Stomach (tissue), 9 donors: Measurements from ENCODE around the gene BAIAP2L1. TPM values are rescaled to one million over a fixed set of nuclear protein-coding genes. Genes with fewer than 3 reads are reported as not detected.
"Not testable (repeated sequence)": the region's sequence is repeated elsewhere in the genome, so short reads cannot be mapped to it uniquely, and the experiment has no call there.

Experiments used
- DNase-seq, 2 donors: peaks; one replicate each; pipeline versions ENCODE4 v3.0.0 to v3.0.0-alpha.2; 2013 to 2019
- H3K27ac ChIP-seq, 5 donors: fragments of 200-600 bp in 4 of 5; sonication (generic) in 4 of 5; one replicate each; pipeline ENCODE4 v1.5.1; 2013 to 2019; ENCODE audit warnings: mild to moderate bottlenecking in 1 of 5, moderate library complexity in 1 of 5
- H3K27me3 ChIP-seq, 3 donors: fragments of 200-600 bp; sonication (generic); one replicate each; pipeline ENCODE4 v1.5.1; 2017 to 2019; ENCODE audit warnings: mixed run types in 1 of 3
- H3K36me3 ChIP-seq, 4 donors: fragments of 200-600 bp; sonication (generic); 1 replicate in 3 of 4; 2 replicates in 1 of 4; pipeline ENCODE4 v1.5.1; 2016 to 2019
- H3K4me1 ChIP-seq, 4 donors: fragments of 200-600 bp; sonication (generic); one replicate each; pipeline ENCODE4 v1.5.1; 2016 to 2019
- H3K4me3 ChIP-seq, 4 donors: fragments of 200-600 bp; sonication (generic) in 3 of 4; one replicate each; pipeline ENCODE4 v1.5.1; 2016 to 2019; ENCODE audit warnings: mild to moderate bottlenecking in 1 of 4
- H3K9me3 ChIP-seq, 4 donors: fragments of 200-600 bp; sonication (generic); one replicate each; pipeline ENCODE4 v1.5.1; 2016 to 2019
- EP300 ChIP-seq: sonication (generic); formaldehyde crosslinking; IDR thresholded peaks from one replicate; pipeline ENCODE4 v1.6.1; 2017; ENCODE audit warnings: antibody characterized with exemption
- POLR2A ChIP-seq, 4 donors: fragments of 450-650 bp; IDR thresholded peaks; one replicate each; pipeline ENCODE4 v1.6.1; 2016; ENCODE audit warnings: antibody characterized with exemption in 4 of 4, control low read depth in 2 of 4, mild to moderate bottlenecking in 1 of 4, moderate library complexity in 1 of 4
- POLR2AphosphoS5 ChIP-seq, 3 donors: sonication (generic); formaldehyde crosslinking; IDR thresholded peaks; one replicate each; pipeline ENCODE4 v1.6.1; 2016; ENCODE audit warnings: antibody characterized with exemption in 3 of 3
- WGBS, 5 donors: extraction: QIAGEN DNeasy Blood & Tissue Kit in 3 of 5; methylation state at CpG; one replicate each; pipeline versions ENCODE4 v1.1.5 to v1.1.7; 2013 to 2018; 5-methylcytosine and 5-hydroxymethylcytosine counted together
- intact Hi-C: fragments of 100-400 bp; cut with DNase I; formaldehyde crosslinking; loops from one replicate; pipeline ENCODE4 v1.15.1; 2023; ENCODE audit warnings: low total_unique reads
- polyA plus RNA-seq, 3 donors: library from polyadenylated mRNA; stranded (reverse); fragments of 200-250 nt; gene quantifications; one replicate each; pipeline ENCODE4 v1.2.3, GENCODE V29; 2013
- total RNA-seq, 5 donors: library from RNA; depleted of rRNA; stranded (reverse); fragments of >200 nt; gene quantifications; one replicate each; pipeline versions ENCODE4 v1.1.0 to v1.2.3, GENCODE V29; 2014 to 2016
- TF ChIP-seq, protein P1 (sequence below), 7 experiments: fragments of 450-650 bp in 4 of 7; fragments of 200-600 bp in 3 of 7; sonication (generic) in 3 of 7; IDR thresholded peaks; one replicate each; pipeline ENCODE4 v1.5.1; 2016 to 2019; ENCODE audit warnings: antibody characterized with exemption in 7 of 7, control low read depth in 2 of 7, mild to moderate bottlenecking in 1 of 7
- donor health status: healthy with polysubstance abuse.
- donor health status: Bipolar disorder and iron deficiency.
- donor health status: healthy.

BAIAP2L1 gene
- total and polyA plus RNA-seq, 8 donors: 20.6 to 78.2 (median 50.0) TPM

DNA sequence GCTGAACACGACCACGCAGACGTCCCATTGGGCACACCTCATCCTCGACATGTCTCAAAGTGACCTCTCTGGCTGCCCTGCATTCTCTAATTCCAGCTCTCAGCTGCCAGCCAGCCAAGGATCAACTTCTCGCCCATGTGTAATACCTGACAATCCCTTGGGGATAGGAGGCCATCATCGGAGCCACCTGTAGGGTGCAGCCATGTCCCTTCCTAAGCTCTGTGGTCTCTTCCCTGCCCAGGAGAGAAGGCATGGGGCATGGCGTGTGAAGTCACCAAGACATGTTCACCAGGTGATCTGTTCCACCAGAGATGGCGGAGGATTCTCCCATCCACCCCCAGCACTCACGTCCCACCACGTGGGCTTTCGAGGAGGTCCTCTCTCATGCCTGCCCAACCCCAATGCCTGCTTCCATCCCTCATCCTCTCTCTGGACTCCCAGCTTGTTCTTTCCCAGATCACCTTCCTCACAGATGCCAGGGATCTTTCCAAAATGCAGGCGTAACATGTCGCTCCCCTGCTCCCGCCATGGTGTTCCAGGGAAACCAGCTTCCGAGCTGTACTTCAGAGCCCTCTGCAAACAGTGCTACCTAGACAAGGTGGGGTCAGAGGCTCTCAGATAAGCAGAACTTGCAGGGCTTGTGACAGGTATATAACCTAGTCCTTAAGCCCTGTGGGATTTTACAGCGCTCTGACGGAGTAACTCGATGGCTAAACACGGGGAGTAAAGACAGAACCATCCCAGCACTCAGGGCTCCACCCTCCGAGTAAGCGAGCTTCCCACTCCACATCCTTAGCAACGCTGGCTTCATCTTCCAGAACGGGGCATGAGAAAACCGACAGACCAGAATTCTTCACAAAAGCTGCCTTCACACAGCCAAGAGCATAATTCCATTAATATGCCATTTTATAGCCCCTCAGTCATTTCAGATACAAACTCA, 78.3 kb downstream of the BAIAP2L1 start:
- peak overlapping the region in 3 of 5 donors; percentile 2 to 19 (median 14) for H3K27ac ChIP-seq
- peaks cover 0 to 29% (median 28%) of the 10 kb centered on the region in 4 donors for H3K4me1 ChIP-seq
- H3K4me3 ChIP-seq: no peak overlapping the region
- H3K9me3 ChIP-seq: no peaks in the 10 kb centered on the region
- peaks cover 0 to 12% (median 2%) of the 10 kb centered on the region in 4 donors for H3K36me3 ChIP-seq
- 47 to 67% (median 56%) methylated on average over 23 to 24 of the region's 24 CpGs for WGBS, 5 donors
- intact Hi-C loops: no loop called here
- TF ChIP-seq, protein P1, sequence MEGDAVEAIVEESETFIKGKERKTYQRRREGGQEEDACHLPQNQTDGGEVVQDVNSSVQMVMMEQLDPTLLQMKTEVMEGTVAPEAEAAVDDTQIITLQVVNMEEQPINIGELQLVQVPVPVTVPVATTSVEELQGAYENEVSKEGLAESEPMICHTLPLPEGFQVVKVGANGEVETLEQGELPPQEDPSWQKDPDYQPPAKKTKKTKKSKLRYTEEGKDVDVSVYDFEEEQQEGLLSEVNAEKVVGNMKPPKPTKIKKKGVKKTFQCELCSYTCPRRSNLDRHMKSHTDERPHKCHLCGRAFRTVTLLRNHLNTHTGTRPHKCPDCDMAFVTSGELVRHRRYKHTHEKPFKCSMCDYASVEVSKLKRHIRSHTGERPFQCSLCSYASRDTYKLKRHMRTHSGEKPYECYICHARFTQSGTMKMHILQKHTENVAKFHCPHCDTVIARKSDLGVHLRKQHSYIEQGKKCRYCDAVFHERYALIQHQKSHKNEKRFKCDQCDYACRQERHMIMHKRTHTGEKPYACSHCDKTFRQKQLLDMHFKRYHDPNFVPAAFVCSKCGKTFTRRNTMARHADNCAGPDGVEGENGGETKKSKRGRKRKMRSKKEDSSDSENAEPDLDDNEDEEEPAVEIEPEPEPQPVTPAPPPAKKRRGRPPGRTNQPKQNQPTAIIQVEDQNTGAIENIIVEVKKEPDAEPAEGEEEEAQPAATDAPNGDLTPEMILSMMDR (IDR thresholded peaks at IDR 0.05): peak in 1 of 7 experiments; percentile 4
- TF ChIP-seq EP300: no peak
- peaks cover 0 to 14% (median 0%) of the 10 kb centered on the region in 3 donors for H3K27me3 ChIP-seq
- DNase-seq: peak in 1 of 2 donors; percentile 66

DNA sequence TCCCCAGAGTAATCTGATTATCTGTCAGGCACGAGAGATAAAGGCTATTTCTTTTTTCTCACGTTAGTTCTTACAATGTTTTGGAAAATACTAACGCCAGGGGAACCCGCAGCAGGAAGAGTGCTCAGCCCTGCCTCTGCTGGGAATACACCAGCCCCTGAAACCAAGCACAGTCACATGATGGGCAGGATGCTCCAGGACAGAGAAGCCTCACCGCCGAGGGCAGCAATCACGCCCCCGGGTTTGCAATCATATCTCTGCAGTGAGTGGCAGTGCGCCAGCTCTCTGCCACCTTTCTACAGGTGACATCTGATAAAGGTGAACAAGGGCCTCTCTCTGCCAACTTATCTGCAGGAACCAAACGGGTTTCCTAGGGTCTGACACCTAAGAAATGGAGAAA, 79.6 kb downstream of the BAIAP2L1 start:
- intact Hi-C loops: no loop called here
- TF ChIP-seq, protein P1 (IDR thresholded peaks at IDR 0.05): no peak
- TF ChIP-seq POLR2AphosphoS5 (IDR thresholded peaks at IDR 0.05): no peak
- TF ChIP-seq POLR2A (IDR thresholded peaks at IDR 0.05): no peak
- no peak for TF ChIP-seq EP300
- Histone ChIP-seq H3K4me1 (peaks cover 0 to 29% (median 28%) of the 10 kb centered on the region in 4 donors), H3K9me3 (no peaks in the 10 kb centered on the region), H3K4me3 (no peak overlapping the region), H3K36me3 (peaks cover 0 to 25% (median 10%) of the 10 kb centered on the region in 4 donors), H3K27me3 (peaks cover 0 to 14% (median 0%) of the 10 kb centered on the region in 3 donors), H3K27ac (no peak overlapping the region)
- DNase-seq: peak; percentile 31 to 60
- 28 to 51% (median 38%) methylated on average over 9 to 10 of the region's 10 CpGs for WGBS, 5 donors

DNA sequence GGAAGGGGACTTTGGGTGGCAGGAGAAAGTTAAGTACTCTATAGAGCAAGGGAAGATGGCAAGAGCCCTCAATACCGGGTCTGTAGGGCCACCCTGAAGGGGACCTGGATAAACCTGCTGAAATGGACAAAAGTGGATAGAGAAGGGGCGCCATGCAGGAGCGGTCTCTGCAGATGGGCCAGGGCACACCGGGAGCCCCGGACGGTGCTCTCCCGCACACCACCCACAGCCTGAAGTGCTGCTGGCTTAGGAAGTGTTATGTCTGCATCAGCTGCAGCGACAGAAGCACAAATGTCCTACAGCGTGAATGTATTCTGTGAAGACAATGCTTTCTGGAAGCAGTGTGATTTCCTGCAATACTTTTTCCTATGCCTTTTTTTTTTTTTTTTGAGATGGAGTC, 81.7 kb downstream of the BAIAP2L1 start:
- Histone ChIP-seq H3K9me3 (no peaks in the 10 kb centered on the region), H3K4me1 (peaks cover 0 to 33% (median 28%) of the 10 kb centered on the region in 4 donors), H3K36me3 (peaks cover 8 to 45% (median 24%) of the 10 kb centered on the region in 4 donors), H3K4me3 (no peak overlapping the region), H3K27me3 (peaks cover 0 to 14% (median 0%) of the 10 kb centered on the region in 3 donors), H3K27ac (no peak overlapping the region)
- intact Hi-C loops: no loop called here
- TF ChIP-seq POLR2A (IDR thresholded peaks at IDR 0.05): no peak
- no peak for TF ChIP-seq POLR2AphosphoS5 (IDR thresholded peaks at IDR 0.05)
- TF ChIP-seq, protein P1 (IDR thresholded peaks at IDR 0.05): no peak
- TF ChIP-seq EP300: no peak
- no peak for DNase-seq
- WGBS, 5 donors: 83 to 93% (median 92%) methylated on average over 9 of the region's 9 CpGs

DNA sequence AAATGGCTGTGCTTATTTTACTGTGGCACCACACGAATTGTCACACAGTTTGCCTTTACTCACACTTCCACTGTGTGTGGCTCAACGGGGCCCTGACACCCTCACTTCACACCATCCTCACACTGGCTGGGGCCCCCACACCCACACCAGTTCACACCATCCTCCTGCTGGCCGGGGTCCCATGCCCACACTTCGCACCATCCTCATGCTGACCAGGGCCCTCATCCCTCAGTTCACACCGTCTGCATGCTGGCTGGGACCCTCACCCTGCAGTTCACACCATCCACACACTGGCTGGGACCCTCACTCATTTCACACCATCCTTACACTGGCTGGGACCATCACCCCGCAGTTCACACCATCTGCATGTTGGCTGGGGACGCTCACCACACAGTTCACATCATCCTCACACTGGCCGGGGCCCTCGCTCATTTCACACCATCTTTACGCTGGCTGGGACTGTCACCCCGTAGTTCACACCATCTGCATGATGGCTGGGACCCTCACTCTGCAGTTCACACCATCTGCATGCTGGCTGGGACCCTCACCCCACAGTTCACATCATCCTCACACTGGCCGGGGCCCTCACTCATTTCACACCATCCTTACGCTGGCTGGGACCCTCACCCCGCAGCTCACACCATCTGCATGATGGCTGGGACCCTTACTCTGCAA, 83.4 kb downstream of the BAIAP2L1 start:
- Histone ChIP-seq H3K36me3 (peaks cover 14 to 59% (median 30%) of the 10 kb centered on the region in 4 donors), H3K9me3 (no peaks in the 10 kb centered on the region), H3K4me1 (peaks cover 0 to 18% (median 13%) of the 10 kb centered on the region in 4 donors), H3K27me3 (peaks cover 0 to 13% (median 0%) of the 10 kb centered on the region in 3 donors), H3K4me3 (no peak overlapping the region), H3K27ac (no peak overlapping the region)
- 94 to 97% (median 95%) methylated on average over 14 of the region's 14 CpGs for whole genome bisulfite sequencing, 5 donors
- intact Hi-C loops: no loop called here
- DNase-seq: no peak
- TF ChIP-seq, protein P1 (IDR thresholded peaks at IDR 0.05): no peak
- no peak for TF ChIP-seq POLR2A (IDR thresholded peaks at IDR 0.05)
- TF ChIP-seq POLR2AphosphoS5 (IDR thresholded peaks at IDR 0.05): no peak
- no peak for TF ChIP-seq EP300

DNA sequence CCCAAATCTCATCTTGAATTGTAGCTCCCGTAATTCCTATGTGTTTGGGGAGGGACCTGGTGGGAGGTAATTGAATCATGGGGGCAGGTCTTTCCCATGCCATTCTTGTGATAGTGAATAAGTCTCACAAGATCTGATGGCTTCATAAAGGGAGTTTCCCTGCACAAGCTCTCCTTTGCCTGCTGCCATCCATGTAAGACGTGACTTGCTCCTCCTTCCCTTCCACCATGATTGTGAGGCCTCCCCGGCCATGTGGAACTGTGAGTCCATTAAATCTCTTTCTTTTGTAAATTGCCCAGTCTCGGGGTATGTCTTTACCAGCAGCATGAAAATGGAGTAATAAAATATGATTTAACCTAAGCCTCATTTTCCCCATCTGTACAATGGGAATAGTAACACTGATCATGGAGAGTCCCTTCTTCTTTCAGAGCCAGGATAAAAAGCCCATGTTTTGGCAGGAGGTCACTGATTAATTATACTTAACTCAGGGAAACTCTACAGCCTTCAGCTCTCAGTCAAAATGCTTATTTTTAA, 84.8 kb downstream of the BAIAP2L1 start:
- intact Hi-C loops, H3K27me3 ChIP-seq, H3K4me3 ChIP-seq, H3K27ac ChIP-seq, H3K4me1 ChIP-seq, H3K9me3 ChIP-seq, DNase-seq: not testable (repeated sequence)
- 86 to 94% (median 93%) methylated on average over 4 of the region's 4 CpGs for WGBS, 5 donors
- H3K36me3 ChIP-seq: peaks cover 15 to 74% (median 41%) of the 10 kb centered on the region in 4 donors
